Stimulated activated CD8-positive, alpha-beta memory T cell treated with anti-CD3 and anti-CD28 coated beads, Interleukin-4, amount 100 ng/mL, for 1 hour (primary cell): ENCODE data around the gene KCNMB3.
A peak's percentile ranks its signal among the peaks of the same experiment; 100 is the strongest.
"Not testable (repeated sequence)": the region's sequence is repeated elsewhere in the genome, so short reads cannot be mapped to it uniquely, and the experiment has no call there.

Experiments used
- DNase-seq, 2 donors: peaks; one replicate each; pipeline ENCODE4 v3.0.0-alpha.2; 2020; ENCODE audit warnings: low read depth in 2 of 2, low spot score in 1 of 2

KCNMB3 gene

DNA sequence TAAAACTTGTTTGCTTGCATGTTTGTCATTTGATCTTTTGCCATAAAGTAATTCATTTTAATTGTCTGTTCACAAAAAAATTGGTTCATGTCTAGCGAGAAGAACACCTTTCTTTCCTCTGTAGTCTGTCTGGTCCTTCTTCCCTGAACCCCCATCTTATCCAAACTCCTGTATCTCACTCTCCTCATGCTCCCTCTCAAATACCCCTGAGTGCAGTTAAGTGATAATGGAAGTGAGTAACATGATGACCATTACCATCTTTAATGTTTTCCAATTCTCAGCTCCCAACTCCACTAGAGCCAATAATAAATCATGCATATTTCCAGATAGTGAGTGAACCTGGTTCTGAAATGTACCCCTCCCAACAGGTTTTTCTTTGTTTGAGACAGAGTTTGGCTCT, 14.2 kb upstream of the KCNMB3 start:
- DNase-seq: no peak

DNA sequence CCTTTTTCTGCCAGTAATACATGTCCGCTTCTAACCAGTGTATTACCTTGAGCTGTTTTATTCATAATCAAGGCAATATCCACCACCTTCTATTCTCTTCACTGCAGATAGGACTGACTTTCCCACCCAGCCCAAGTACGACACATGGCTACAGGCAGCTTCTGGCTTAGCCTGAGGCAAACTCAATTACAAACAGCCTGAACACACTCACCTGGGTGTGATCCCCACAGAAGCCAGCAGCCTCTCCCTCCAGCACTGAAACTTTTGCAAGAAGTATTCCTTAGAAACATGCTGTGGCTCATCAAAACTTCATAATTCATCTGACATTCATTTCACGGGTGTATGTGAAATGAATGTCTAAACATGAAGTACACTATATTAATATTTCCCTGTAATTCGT, 13.5 kb upstream of the KCNMB3 start:
- no peak for DNase-seq

DNA sequence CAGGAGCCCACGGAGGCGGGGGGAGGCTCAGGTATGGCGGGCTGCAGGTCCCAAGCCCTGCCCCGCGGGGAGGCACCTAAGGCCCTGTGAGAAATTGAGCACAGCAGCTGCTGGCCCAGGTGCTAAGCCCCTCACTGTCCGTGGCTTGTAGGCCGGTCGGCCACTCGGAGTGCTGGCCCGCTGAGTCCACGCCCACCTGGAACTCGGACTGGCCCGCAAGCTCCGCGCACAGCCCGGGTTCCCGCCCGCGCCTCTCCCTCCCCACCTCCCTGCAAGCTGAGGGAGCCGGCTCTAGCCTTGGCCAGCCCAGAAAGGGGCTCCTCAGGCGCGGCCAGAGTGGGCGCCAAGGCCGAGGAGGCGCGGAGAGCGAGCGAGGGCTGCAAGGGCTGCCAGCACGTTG, 12.2 kb upstream of the KCNMB3 start:
- DNase-seq: no peak

DNA sequence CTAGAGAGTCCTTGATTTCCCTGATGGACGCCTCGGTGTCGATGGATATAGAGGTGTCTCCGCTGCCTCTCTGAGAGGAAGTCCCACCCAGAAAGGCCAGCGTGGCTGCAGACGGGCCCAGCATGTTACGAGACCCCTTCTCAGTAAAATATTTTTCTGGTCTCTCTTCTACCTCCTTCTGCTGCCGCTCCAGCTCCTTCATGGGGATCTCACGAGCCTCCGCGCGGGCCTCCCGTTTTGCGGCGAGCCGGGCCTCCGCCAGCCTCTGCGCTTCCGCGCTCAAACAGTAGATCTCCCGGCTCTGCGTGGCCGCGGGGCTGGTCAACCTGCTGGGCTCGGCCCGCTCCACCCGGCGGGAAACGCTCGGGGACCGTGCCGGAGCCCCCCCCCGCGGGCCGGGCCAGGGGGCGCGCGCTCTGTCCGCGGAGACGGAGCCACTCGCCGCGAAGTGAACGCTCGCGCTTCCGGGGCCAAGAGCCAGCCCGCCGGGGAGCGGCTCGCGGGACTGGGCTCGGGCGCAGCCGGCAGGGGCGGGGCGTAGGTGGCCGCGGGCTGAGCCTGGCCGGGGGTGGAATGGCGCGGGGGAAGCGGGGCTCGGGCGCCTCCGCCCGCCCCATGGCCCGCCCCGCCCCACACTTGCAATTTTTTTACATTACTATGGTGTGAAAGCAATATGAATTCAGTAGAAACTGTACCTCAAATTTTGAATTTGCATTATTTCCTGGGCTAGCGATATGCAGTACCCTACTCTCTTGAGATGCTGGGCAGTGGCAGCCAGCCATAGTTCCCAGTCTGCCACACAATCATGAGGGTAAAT, 10.2 kb upstream of the KCNMB3 start:
- peak; percentile 15 to 42 for DNase-seq

DNA sequence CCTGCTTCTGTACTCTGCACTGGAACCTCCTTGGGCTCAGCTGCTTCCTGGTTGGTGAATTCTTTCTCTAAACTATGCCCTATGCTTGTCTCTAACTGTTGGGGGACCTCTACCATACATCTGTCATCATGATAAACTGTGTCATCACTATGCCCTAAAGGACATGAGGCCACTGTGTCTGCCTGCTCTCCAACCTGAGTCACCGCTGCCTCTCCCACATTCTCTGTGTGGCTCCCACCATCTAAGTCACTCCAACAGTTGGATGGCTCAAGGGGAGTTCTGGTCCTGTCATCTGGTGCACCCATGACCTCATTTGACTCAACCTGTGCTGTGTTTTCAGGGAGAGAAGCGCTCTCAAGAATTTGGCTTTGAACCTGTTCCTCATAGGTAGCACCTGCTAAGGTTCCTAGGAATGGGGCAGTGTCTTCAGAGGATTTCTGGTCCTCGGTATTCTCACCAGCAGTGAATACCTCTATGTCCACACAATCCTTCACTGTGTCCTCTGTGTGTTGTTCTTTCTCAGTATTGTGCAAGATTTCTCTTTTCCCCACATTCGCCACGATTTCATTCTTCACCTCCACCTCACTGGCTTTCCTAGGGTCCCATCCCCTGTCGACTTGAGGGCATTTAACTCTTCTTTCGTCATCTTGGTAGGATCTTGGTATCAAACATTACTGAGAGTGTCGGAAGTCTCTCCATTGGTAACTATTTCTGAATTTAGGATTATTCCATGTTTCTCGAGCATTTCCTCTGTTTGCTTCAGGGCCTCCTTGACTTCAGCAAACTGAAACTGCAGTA, 9.2 kb upstream of the KCNMB3 start:
- not testable (repeated sequence) for DNase-seq

DNA sequence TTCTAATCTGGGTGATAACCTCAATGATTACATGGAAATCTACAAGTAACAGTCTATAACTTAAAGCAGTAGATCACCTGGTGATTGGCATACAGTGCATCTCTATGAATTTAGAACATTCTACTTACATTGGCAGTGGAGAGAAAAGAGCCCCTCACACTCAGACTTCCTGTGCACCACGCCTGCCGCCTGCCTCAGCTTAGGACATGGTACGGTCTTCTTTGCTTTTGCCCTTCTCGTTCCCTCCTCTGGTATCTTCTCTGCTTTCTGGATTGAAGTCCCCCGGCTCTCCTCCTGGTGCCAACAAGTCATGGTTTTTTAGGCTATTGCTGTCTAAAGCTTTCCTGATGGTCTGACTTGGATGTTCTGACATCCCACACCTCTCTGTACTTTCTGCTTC, 7.9 kb upstream of the KCNMB3 start:
- no peak for DNase-seq

DNA sequence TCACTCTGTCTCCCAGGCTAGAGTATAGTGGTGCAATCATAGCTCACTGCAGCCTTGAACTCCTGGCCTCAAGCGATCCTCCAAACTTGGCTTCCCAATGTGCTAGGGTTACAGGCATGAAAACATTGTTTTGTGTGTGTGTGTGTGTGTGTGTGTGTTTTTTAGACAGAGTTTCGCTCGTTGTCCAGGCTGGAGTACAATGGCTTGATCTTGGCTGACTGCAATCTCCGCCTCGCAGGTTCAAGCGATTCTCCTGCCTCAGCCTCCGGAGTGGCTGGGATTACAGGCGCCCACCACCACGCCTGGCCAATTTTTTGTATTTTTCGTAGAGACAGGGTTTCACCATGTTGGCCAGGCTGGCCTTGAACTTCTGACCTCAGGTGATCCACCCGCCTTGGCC, 6.8 kb upstream of the KCNMB3 start:
- not testable (repeated sequence) for DNase-seq

DNA sequence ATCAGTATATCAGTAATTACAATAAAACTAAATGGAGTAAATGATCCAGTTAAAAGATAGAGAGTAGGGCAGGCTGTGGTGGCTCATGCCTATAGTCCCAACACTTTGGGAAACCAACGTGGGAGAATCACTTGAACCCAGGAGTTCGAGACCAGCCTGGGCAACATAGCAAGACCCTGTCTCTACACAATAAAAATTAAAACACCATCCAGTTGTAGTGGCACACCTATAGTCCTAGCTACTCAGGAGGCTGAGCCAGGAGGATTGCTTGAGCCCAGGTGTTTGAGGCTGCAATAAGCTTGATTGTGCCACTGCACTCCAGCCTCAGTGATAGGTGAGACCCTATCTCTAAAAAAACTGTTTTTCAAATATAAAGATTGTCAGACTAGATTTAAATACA, 5.9 kb upstream of the KCNMB3 start:
- no peak for DNase-seq

DNA sequence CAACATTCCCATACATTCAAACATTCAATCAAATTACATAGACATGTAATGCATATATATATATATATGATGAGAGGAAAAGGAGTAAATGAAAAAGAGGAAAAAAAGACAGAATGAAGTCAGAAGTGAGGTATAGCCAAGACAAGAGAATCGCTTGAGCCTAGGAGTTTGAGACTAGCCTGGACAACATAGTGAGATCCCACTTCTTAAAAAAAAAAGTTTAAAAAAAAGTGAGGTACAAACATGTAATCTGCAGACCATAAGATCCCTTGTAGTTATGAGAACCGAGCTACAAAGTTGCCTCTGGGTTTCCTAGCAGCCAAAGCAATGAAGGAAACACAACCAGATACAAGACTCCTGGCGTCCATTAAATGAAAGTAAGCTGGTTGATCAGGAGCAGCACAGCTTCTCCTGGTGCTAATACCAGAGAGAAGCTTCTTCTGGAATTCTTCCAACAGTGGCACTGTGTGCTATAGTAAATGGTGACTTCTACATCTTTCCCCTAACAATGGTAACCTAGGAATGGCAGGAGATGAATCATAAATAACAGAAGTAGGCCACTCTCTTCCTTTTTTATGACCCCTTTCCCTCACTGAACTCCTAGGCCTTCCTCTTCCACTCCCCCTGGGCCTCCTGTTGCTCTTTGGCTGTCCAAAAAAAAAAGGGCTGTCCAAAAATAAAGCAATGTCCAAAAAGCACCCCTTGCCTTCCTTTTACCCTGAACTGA, 3.5 kb downstream of the KCNMB3 start:
- no peak for DNase-seq

DNA sequence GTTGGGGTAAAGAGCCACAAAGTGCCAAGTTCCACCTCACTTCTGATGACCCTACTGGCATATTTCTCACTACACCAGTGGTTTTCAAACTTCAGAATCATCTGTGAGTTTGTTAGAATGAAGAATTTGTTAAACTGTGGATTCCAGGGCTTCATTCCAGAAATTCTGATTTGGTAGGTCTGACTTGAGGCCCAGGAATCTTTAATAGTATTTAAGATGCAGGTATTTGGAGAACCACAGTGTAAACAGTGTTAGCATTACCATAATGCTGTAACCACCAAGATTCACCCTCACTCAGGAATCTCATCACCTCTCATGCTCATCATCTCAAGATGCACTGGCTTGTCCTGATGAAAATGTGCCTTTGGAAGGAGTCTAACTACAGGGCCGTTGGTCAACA, 6.0 kb downstream of the KCNMB3 start:
- DNase-seq: no peak

DNA sequence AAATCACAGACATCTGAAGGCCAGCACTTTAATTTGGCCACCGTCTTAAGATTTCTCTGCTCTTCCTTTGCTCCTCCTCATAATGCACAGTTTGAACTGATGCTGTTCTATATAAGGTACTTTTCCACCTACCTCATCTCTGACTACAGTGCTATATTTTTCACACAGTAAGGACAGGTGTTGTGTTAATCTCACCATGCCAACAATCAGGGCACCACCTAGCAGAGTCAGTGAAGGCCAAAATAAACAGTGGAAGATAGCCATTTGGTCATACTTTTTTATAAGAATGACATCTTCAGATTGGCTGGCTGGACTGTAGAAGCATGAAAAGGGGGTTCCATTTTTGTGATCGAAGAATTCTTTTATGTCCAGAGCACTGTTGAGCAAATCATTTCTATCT, 8.1 kb downstream of the KCNMB3 start:
- not testable (repeated sequence) for DNase-seq

DNA sequence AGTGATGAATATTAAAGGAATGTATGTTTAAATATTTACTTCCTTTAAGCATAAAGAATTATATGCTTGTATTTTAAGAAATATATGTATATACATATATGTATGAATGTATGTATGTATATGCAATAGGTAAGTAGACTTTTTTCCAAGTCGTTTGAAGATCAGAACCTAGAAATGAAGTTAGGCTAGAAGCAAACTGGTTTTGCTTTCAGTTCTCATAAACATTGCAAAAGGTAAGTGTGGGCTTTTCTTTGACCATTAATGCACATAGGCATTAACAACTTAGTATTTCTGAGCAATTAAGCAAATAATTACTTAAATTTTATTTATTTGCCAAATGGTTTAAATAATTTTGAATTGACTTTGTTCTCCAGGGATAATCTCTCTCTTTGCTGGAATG, 10.6 kb downstream of the KCNMB3 start:
- DNase-seq: not testable (repeated sequence)

DNA sequence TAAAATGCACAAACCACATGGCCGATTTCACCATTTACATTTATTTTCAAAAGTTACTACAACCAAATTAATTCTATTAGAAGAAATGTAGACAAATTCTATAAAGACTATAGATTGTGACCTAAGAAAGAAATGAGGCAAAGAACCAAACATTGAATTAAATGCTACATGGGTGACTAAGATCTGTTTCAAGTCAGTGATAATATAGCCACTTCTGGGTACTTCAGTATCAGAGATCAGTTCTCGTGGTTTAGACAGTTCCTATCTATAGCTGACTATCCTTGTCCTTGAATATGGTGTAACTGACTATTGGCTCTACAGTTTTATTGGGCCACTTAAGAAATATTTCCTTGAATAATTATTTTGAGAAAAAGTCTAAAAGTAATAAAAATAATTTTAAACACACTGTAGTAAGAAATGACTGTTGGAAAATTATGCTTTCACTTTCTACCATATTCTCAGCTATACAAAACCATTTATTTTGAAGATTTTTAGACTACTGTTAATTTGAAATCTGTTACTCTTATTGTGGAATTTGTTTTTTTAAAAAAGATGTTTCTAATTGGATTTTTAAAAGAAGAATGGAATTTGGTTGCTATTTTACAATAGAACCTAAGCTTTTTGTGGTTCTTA, 14.1 kb downstream of the KCNMB3 start:
- no peak for DNase-seq

DNA sequence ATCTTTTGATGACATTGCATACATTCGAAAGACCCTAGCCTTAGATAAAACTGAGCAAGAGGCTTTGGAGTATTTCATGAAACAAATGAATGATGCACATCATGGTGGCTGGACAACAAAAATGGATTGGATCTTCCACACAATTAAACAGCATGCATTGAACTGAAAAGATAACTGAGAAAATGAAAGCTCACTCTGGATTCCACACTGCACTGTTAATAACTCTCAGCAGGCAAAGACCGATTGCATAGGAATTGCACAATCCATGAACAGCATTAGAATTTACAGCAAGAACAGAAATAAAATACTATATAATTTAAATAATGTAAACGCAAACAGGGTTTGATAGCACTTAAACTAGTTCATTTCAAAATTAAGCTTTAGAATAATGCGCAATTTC, 16.7 kb downstream of the KCNMB3 start:
- no peak for DNase-seq

DNA sequence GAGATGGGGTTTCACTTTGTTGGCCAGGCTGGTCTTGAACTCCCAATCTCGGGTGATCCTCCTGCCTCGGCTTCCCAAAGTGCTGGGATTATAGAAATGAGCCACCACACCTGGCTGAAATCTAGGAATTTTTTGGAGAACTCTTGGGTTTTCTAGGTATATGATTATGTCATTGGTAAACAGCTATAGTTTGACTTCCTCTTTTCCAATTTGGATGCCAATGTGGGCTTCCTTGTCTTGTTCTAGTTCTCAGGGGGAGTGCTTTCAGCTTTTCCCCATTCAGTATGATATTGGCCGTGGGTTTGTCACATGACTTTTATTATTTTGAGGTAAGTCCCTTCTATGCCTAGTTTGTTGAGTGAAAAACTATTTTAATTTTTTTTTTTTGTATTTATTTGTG, 17.9 kb downstream of the KCNMB3 start:
- no peak for DNase-seq

DNA sequence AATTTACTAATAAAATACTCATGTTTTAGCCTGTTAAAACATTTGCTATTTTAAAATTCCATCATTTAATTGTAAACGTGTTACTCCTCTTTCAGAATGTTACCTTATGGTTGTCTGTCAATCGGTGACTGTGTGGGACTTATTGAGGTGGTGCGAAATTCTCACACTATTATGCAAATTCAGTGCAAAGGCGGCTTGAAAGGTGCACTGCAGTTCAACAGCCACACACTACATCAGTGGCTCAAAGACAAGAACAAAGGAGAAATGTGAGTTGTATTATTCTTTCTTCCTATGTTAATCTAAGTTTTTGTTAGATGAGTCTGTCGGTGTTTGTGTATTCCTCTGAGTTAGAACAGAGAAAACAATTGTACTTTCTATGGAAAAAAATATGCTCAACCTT, 21.7 kb downstream of the KCNMB3 start:
- DNase-seq: no peak

DNA sequence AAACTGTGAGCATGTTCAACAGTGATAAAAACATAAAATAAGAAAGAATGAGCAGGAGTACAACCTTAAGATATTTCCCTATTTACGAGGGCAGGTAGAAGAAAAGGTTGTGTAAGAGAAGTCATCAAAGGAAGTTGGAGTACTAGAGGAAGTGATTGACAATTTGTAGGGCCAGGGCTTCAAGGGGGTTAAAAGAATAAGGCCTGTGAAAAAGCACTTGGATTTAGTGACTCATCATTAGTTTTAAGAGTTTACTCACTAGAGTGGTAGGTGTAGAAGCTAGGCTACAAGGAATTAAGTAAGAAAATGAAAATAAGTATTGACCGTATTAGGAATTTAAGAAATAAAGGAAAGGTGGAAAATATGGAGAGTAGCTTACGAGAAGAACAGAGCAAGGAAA, 23.6 kb downstream of the KCNMB3 start:
- no peak for DNase-seq

DNA sequence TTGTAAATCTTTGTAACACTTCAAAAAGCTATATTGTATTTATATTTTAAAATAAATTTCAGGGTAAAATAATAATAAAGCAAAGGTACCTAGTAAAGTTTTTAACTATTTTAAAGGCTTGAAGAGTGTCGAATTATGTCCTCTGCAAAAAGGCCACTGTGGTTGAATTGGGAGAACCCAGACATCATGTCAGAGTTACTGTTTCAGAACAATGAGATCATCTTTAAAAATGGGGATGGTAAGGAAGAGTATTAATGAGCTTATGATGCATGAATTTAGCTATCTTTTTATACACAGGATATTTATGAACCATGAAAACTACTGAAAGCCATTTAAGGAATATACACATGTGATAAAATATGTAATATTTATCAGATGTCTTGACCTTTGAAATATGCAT, 26.3 kb downstream of the KCNMB3 start:
- no peak for DNase-seq

DNA sequence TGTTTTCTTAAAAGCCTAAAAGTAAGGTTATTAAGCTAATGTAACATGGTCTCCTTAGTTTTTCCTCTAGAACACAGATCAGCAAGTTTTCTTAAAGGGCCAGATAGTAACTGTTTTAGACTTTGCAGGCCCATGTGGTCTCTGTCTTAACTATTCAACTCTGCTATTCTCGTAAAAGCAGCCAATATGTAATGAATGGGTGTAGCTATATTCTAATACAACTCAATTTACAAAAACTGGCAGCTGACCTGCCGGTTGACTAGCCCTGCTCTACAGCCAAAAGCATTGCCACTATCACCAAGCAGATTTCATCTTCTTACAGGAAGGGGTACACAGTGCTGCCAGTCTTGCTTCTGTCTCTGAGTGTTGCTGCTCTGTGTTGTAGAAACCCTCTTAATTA, 27.4 kb downstream of the KCNMB3 start:
- no peak for DNase-seq

DNA sequence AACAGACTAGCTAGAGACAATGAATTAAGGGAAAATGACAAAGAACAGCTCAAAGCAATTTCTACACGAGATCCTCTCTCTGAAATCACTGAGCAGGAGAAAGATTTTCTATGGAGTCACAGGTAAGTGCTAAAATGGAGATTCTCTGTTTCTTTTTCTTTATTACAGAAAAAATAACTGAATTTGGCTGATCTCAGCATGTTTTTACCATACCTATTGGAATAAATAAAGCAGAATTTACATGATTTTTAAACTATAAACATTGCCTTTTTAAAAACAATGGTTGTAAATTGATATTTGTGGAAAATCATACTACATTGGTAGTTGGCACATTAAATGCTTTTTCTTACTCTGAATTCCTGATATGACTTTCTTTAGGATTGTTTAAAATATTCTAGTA, 32.7 kb downstream of the KCNMB3 start:
- DNase-seq: not testable (repeated sequence)

DNA sequence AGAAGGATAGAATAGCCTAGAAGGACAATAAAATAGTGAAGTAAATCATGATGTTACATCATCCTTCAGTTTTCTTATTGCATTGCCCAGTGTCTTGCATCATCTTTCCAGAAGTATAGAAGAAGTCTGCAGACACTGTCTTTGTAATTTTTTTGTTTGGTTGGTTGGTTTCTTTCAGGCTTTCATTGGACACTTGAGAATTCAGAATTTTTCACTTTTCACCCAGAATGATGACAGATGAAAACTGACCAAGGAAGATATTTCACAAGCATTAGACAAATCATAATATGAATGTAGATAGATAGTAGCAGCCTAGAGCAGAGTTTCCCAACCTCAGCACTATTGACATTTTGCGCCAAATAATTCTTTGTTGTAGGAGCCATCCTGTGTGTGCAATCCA, 35.4 kb downstream of the KCNMB3 start:
- not testable (repeated sequence) for DNase-seq
